Fibroblast of skin of scalp (primary cell): ENCODE measurements around the gene MYBBP1A.

Experiments
- DNase-seq: peaks from one replicate; pipeline ENCODE4 v3.0.0-alpha.2; 2013

The MYBBP1A gene

DNA sequence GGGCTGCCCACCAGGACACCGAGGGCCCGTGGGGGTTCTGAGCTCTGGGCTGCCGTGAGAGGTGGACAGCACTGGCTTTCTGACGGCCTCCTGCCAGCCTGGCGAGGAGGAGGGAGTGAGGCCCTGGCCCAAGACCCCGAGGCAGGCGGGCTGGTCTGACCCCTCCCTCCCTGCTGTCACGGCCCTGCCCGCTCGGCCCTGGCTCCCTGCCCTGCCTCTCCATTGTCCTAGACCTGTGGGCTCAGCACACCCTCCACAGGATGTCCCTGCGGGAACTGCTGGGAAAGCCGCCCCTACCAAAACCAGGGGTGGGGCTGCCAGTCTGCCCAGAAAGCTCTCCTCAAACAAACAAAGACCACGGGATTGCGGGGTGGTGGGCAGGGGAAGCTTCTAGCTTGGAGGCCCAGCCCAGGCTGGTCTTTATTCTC lies 35.8 kb downstream of the MYBBP1A start:
- no peak for DNase-seq

DNA sequence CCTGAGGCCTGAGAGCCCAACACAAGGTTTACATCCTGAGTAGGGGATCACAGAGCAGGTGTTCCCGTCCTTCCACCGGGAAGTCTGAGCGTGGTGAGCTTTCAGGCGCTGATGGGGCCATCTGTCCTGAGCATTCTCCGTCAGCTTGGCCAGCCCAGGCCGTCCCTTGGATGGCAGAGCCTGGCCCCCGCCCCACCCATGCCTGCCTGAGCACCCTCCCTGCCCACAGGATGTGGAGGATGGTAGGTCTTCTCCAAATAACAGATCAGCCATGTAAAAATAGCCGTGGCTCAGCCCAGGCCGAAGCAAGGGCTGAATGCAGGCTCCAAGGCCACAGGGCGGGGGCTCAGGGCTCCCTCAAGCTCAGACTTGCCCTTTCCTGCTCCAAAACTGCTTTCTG lies 36.3 kb downstream of the MYBBP1A start:
- DNase-seq: no peak

DNA sequence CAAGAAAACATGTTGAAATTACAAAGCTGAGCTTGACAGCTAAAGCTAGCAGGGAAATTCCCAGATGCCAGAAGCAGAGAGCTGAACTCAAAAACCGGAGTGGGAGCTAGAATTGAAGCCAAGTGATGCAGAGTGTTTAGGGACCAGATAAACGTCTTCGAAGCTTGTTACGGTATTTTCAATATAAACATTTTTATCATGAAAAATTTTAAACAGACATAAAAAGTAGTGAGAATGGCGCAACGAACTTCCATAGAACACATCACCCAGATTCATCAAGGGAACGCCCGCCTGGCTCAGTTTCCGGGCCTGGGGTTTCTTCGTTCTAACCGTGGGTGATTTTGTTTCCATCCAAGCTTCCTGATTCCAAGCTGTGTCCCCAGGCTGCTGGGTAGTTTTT lies 38.4 kb downstream of the MYBBP1A start:
- no peak for DNase-seq

DNA sequence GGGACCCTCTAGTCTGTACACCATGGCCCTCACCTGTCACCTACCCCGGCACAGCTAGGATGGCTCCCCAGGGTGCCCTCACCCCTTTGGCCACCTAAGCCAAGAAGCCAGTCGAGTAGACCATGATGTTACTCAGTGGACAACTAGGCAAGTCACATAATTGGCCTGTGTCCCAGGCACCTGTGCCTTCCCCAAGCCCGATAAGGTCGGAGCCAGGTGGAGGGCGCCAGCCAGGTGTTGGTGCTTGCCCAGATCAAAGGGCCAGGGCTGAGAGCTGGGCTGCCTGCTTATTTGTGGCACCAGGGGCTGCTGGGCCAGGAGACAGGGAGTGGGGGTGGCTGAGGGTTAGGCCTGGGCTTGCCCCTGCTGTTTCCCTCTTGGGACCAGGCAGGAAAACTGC lies 39.7 kb downstream of the MYBBP1A start:
- DNase-seq: no peak

DNA sequence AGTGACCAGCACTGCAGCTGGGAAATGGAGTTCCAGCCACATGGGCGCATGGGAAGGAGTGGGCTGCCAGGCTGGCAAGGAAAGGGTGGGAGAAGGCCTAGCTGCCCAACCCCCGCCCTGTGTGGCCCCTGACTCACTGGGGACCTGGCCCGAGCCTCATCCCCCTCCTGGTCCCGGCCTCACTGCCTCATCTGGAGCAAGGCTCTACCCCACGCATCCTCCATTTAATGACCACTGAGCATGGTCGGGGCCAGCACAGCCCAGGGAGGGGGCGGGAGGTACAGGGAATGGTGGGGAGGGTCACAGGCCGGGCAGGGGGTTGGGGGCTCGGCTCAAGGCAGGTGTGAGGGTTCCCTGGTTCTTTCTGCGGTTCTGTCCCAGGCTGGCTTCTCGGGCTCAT lies 40.4 kb downstream of the MYBBP1A start:
- DNase-seq: no peak

DNA sequence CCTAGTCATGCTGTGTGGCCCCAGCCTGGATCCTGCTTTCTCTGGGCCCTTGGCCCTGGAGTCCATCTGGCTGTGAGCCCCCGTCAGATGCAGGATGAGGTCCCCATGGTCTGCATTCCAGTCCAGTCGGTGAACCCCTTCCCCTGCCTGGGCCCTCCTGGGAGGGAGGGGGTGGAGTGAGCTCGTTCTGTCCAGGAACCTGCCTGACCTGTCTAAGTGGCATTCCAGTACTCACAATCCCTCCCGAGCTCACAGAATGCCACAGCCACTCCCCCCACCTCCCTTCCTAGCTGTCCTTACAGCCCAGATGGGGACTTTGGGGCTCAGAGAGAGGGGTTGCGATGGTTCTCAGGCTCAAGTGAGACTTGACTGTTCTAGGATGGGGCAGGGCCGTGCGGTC lies 41.0 kb downstream of the MYBBP1A start:
- no peak for DNase-seq

DNA sequence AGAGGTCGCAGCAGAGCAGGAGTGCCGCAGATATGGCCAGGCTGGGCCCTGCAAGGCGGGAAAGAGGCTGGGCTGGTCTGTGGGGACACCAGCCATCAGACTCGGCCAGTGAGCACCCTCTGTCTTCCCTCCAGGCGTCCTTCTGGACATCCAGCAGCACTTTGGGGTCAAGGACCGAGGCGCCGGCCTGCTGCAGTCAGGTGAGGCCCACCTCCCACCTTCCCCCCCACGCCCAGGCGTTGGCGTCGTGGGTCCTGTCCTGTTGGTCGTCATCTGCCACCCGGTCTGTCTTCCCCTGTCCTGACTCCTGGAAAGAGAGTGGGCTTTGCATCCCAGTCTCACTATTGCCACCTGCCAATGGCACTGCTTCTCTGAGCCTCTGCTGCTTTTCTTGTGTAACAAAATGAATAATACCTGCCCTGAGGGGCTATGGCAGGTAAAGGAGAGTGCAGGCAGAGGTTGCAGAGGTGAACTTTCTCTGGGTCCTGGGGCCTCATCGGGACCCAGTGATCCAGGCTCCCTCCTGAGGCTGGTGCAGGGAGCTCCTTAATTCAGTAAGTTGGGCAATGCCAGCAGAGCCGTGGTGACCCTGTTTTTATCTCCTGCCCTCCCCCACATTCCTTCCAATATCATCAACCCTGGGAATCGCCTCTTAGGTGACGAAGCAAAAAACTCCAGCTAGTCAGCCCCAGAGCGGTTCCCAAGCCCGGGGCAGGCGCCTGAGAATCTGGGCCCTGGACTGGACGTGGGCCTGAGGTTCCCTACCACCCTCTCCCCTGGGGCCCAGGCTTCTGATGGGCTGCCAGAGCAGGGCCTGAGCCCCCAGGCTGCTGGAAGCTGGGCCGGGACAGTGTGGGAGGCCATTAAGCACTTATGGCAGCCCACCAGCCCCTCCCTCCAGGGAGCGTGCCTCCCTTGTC lies 41.8 kb downstream of the MYBBP1A start:
- no peak for DNase-seq

DNA sequence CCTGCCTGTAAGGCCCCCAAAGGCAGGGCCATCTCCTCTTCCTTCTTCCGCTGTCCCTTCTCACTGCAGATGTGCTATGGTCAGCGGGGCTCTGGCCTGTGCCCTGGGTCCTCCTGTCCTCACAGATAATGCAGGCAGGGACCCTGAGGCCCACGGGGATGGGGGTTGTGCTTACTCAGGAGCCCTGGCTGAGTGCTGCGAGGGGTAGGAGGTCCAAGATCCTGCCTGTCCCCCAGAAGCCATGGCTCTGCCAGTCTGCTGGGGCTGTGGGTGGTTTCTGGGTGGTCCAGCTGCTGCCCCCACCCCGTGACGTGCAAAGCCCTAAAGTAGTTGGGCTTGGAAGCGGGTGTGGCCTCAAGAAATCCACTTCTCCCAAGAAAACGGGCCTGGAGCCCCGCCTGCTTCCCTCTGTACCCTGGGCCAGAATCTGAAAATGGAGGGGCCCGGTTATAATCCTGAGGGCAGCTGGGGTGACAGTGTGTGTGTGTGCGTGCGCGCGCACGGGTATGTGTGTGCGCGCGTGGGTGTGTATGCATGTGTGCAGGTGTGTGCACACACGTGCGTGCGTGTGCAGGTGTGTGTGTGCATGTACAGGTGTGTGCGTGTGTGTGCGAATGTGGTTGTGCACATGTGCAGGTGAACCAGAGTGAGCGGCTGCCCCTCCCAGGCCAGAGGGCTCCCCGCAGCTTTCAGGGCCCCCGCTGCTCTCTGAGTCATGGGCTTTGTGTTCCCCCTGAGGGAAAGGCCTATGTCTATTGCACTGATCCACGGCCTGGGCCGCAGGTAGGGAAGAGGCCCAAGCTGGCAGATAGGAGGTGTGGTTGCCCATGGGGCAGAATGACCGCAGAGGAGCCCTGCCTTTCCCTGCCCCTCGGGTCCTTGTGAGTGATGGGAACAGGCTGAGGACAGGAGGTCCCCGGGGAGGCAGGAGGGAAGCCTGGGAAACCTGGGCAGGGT lies 42.8 kb downstream of the MYBBP1A start:
- DNase-seq: no peak

DNA sequence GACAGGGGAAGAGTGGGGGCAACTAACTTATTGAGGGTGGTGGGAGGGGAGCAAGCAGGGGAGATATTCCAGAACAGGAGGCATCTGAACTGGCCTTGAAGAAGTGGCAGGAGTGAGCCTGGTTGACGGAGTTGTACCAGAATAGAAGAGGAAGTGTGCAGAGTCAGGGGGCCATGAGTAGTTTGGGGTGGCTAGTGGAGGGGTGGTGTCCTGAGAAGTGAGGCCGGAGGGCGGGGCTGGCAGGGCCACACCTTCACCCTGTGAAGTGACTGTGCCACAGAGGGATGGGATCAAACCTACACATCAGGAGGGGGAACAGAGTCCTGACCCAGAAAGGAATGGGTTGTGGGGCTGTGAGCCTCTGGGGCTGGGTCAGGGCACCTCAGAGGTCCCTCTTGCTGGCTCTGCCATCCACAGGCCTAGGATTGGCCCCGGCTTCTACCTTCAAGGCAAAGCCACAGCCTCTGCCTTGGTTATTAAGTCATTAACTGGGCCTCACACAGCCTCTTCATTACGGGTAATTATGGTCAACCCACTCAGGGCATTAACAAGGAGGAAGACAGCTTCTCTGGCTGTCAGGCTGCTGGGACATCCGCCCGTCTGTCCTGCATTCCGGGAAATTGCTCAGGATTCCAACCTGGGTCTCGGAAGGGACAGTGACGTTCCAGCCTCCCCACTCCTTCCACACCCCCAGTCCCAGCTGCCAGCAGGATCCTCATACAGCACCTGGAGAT lies 43.8 kb downstream of the MYBBP1A start:
- no peak for DNase-seq

DNA sequence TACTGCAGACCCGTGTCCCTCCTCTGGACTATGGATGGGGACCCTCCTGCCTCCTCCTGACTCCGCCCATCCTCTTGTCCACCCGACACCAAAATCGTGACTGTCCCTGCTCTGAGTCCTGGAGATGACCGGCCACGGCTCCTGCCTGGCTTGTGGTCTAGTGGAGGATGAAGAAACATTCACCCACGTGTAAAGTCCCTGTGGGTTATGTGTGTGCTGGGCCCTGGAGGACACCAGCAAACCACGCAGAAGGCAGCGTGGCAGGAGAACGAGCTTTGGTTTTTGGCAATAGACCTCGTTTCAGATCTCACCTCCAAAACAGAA lies 44.6 kb downstream of the MYBBP1A start:
- no peak for DNase-seq

DNA sequence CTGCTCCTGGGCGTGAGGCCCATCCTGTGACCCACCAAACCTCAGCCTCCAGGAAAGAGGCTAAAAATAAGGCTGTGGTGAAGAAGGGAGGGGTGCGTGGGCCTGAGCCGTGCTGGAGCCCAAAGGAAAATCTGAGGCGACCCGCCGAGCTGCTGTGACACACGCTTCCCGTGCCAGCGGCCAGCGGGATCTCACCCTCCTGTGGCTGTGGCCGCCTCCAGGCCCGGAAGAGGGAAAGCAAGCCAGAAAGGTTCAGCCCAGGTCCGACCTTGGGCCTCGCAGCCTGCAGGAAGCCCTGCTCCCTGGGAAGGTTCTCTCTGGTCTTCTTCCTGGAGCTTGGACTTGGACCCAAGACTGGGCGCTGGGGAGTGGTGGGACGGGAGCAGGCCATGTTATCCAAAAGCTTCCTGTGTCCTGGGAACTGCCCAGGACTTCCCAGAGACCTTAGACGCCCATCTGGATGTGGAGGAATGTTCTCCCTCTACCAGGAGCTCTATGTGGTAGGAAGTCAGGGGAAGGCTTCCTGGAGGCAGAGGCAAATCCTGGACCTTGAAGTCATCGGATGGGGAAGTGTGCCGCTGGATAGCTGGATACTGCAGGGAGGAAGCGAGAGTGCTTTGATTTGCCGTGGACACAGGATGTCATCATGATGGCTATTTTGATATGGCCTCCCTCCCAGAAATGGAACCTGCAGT lies 45.1 kb downstream of the MYBBP1A start:
- DNase-seq: no peak

DNA sequence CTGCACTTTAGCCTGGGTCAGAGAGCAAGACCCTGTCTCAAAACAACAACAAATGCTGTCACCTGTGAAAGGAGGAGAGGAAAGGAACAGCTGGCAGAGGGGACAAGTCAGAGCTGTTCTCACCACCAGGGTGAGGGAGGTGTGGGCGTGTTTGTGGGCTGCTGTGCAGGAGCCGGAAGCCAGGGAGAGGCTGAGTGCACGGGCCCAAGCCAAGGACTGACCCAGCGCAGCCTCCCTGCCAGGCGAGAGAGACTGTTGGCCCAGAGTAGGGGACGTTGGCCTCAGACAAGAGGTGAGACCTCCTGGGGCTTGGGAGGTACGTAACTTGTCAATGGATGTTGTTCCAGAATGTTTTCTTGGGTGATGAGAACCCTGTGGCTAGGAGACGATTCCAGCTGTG lies 45.8 kb downstream of the MYBBP1A start:
- no peak for DNase-seq

DNA sequence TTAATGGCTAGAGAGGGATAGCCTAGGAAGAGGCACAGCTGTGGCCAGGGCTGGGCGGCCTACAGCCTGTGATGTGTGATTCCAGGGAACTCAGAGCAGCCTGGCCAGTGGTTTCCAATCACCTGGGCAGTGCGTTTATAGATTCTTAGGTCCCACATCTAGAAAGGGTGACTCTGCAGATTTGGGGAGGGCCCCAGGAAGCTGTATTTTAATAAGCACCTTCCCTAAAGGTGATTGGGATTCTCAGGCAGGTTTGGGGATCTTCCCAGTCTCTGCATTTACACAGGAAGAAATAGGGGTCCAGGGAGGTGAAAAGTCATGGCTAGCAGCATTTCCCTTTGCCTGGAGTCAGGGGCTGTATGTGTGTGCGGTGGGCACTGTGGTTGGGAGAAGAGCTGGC lies 47.0 kb downstream of the MYBBP1A start:
- DNase-seq: no peak

DNA sequence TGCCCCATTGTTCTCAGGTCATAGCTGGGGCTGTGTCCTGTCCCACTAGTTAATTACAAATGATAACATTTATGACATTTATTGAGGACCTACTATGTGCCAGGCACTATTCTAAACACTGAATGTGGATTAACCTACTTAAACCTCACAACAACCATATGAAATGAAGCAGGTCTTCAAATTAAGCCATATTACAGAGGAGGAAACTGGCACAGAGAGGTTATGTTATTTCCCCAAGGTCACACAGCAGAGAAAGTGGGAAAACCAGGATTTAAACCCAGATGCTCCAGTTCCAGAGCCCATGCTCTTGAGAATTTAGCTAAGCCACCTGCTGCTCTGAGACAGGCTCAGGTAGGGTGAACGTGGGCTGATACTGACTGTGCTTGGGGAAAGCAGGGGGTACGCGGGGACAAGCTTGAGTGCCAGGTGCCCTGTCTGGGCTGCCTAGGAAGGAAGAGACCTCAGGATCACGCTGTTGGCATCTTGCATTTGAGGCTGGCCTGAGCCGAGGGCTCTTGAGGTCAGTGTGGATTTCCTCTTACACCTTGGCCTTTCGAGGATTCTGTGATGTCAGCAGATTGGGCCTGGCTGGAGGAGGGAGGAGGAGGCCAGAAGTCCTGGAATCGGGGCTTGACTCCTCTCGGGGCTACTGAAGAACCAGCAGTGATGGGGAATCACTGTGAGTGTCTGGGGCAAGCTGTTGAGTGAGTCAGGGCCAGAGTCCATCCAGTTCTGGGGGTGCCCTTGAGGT lies 47.6 kb downstream of the MYBBP1A start:
- DNase-seq: no peak

DNA sequence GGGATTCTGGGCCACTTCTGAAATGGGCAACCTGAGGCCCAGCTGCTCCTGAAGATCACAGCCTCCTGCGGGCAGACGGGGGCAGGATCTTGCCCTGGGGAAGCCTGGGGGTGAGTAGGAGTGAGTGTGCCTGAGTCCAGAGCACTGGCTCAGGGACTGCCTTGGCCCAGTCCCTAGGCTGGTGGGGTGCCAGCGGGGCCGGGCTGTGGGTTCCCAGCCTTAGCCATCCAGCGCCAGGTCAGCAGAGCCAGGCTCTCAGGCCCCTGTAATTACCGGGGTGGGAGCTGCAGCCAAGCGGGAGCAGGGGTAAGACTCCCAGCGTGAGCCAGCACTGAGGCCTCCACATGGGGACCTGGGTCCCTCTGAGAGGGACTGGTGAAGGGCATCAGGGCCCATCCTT lies 48.3 kb downstream of the MYBBP1A start:
- DNase-seq: no peak

DNA sequence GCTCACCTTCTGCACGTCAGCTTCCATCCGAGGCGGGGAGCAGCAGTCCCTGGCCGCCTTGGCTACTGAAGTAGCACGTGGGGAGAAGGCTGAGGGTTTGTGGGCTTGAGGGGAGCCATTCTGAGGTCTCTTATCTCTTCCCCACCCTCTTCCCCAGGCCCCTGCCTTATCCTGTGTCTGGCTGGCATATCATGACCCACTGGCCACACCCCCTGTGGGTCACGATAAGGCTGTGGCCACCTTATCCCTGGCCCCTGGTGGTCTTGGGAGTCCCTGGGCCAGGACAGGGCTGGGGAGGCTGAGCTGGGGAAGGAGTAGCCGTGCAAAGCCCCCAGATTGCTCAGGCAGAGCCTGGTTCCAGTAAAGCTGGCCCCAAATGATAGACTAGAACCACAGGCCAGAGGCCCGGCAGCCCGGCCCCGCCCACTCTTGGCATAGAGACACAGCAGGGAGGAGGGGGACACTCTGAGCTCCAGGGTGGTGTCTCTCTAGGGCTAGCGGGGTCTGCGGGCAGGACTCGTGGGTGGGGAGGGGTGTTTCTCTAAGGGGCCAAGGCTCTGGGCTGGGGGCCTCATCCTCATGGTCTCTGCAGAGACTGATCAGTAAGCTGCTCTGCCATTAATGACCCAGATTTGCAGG lies 48.9 kb downstream of the MYBBP1A start:
- DNase-seq: no peak

DNA sequence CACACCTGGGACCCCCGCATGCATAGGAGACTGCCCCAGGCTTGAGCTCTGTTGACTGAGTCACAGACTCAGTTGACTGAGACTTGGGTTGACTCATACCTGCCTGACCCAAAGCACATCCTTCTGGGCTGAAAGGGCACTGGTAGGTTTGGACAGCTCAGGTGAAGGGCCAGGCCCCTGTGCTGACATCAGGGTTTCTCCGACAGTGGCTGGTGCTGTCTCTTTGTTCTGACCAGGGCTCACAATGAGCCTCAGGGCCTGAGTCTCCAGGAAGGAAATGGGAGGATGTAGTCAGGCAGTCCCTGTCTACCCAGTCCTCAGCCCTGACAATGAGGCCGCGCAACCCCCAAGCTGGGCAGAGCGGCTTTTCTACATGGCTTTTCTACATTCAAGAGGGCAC lies 50.0 kb downstream of the MYBBP1A start:
- DNase-seq: no peak

DNA sequence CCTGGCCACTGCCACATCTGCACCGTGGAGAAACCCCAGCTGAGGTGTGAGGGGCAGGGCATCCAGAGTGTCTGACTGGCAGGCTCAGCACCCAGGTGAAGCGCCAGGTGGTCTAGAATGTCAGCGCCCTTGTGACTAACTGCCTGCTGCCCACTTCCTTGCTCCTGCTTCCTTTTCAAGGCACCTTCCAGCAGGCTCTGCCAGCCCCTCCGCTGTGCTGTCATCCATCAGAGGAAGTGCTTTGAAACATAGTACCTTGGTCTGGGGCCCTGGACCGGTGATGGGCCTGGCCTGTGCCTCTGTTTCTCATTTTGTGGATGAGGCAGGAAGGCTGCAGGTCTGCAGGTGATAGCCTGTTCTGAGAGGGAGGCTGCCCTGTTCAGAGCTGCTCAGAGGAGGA lies 51.0 kb downstream of the MYBBP1A start:
- DNase-seq: no peak

DNA sequence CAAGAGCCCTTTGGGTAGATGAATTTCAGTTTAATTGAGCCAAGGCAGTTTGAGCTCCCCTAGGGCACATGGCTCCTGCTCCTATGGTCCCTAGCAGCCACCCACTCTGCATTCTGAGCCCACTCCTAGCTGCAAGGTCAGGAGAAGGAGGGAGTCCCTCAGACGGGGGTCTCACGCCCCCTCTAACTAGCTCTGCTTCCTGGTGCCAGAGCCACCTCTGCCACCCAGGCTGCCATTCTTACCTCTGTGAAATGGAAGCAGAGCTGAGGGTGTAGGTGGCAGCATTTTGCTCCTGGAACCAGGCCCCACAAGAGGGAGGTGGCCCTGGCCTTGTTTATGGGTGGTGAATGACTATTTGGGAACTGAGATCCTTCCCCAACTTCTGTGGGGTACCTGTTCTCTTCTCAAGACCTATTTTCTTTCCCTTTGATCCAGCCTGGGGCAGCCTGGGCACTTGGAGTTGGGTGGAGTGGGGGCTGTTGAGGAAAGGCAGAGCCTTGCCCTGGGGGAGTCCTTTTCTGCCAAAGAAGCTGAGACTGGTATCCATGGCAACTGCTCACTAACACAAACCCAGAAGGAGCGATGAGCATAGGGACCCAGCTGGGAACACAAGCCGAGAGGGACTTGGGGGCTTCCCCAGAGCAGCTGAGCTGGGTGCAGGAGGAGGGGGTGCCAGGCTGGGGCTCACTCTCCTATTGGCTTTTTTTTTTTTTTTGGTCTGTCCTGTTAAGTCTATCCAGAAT lies 51.7 kb downstream of the MYBBP1A start:
- no peak for DNase-seq

DNA sequence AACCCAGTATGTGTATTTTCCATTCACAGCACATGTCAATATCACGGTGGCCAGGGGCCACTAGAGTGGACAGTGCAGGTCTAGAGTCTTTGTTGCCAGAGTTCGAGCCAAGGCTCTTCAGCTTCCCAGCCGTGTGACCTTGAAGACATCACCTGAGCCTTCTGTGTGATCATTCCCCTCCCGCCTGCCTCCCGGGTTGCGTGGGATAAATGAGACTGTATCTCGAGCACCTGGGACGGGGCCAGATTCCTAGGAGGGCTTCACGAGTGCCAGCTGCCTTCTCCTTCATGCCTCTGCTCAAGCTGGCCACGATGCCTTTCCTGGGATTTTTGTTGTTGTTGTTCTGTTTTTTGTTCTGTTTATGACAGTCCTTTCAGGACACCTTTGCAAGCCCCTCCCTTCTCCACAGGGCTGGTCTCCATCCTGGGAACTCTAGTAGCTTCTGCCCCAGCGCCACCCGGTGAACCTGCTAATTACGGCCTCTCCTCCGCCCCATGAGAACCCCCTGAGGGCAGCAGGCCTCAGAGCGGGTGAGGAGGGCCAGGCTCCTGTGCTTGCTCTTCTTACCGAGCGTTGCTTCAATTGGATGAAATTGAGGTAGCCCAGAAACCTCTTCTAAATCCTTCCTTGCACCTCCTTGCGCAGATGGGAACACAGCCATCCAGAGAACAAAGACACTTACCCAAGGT lies 52.6 kb downstream of the MYBBP1A start:
- no peak for DNase-seq
